ENCODE results near the gene ARHGAP23. TPM values are rescaled to one million over a fixed set of nuclear protein-coding genes. Genes with fewer than 3 reads are reported as not detected.

Gene ARHGAP23
- total and polyA plus RNA-seq, 2 experiments from 2014 or later = 21.4 to 150 TPM

GRCh38 chr17:38465391-38466345 is 37.4 kb downstream of the ARHGAP23 start:
- Histone ChIP-seq H3K4me3 (no peak overlapping the region), H3F3A (replicated peaks; ENCODE audit: low read depth) (no peaks in the 10 kb centered on the region), H2AFZ (no peak overlapping the region), H3K4me1 (ENCODE audit: insufficient read depth) (no peaks in the 10 kb centered on the region; the same call in 1 of the 2 replicates), H3K9me2 (ENCODE audit: insufficient read depth) (no peaks in the 10 kb centered on the region), H3K36me3 (ENCODE audit: insufficient read depth) (peaks cover 33% of the 10 kb centered on the region), H3K27me3 (ENCODE audit: insufficient read depth) (no peaks in the 10 kb centered on the region), H3K4me2 (no peak overlapping the region), H3K79me2 (replicated peaks; ENCODE audit: insufficient read depth) (no peaks in the 10 kb centered on the region; the same call in none of the 2 replicates), H4K20me1 (replicated peaks; ENCODE audit: insufficient read depth) (peaks cover 6% of the 10 kb centered on the region; the same call in 1 of the 2 replicates), H3K27ac (ENCODE audit: low read depth) (peak overlapping the region; percentile 59; the same call in 1 of the 2 replicates)
- ATAC-seq (no peak), DNase-seq (ENCODE audit: low spot score) (no peak)
- Mint-ChIP-seq H3K4me3 (no peak overlapping the region), H3K4me1 (peaks cover 27% of the 10 kb centered on the region), H3K27me3 (ENCODE audit: insufficient read depth, low read depth, poor library complexity) (peaks cover 18% of the 10 kb centered on the region), H3K27ac (peak overlapping the region; percentile 87), H3K9me3 (peaks cover 3% of the 10 kb centered on the region; the same call in 2 of the 3 replicates), H3K36me3 (ENCODE audit: low read depth) (peaks cover 72% of the 10 kb centered on the region)
- TF ChIP-seq CREB1 (CRISPR knock-in tag; IDR thresholded peaks at IDR 0.05; ENCODE audit: low read depth) (no peak), JUNB (IDR thresholded peaks at IDR 0.05; ENCODE audit: unreplicated experiment) (no peak), EZH2phosphoT487 (IDR thresholded peaks at IDR 0.05; ENCODE audit: unreplicated experiment) (no peak), ZNF462 (CRISPR knock-in tag; IDR thresholded peaks at IDR 0.05) (no peak)

Data from GM23338 (cell line).